Measurements from ENCODE around the gene SH3BGR. TPM values are rescaled to one million over a fixed set of nuclear protein-coding genes. Genes with fewer than 3 reads are reported as not detected.
"Not testable (repeated sequence)": the region's sequence is repeated elsewhere in the genome, so short reads cannot be mapped to it uniquely, and the experiment has no call there.

The SH3BGR gene
- 1.5 TPM for polyA plus RNA-seq (2013, experiment 1 of 2; ENCODE audit: insufficient read length)
- polyA plus RNA-seq (2013, experiment 2 of 2; ENCODE audit: insufficient read length): 3.2 TPM

DNA sequence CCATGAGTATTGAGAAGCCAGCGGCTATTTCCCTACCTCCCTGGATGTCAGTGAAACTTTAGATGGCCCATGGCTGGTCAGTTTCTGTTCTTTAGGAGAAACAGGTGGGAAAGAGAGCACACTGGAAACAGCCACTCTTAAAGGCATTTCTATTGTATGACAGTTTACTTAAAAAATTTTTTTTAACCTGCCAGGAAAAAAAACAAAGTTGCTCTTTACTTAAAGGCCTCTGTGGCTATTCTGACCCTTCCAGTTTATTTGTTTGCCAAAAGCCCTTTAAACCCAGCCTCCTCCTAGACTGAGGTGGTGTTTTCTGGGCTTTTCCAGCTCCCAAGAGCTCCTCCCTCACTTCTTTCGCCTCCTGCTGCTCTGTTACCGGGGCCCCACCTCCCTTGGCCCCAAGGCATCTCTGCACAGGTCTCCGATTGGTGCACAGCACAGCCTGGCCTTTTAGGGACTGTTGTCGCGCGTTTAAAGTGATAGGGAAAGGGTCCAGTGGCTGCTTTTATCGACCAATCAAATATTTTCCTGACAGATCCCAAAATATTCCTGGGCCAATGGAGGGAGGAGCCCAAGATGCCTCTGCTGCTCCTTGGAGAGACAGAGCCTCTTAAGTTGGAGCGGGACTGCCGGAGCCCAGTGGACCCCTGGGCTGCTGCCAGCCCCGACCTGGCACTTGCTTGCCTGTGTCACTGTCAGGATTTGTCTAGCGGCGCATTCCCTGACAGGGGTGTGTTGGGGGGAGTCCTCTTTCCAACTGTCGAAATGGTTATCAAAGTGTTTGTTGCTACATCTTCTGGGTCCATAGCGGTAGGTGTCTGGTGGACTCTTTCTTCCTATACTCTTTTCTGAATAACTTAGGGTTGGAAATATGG is at the start of gene SH3BGR:
SH3BGR (plus strand) TSS at position 639 of the 875 bp plus-strand sequence; CDS start at position 766, 127 bp downstream.
- DNase-seq: no peak

DNA sequence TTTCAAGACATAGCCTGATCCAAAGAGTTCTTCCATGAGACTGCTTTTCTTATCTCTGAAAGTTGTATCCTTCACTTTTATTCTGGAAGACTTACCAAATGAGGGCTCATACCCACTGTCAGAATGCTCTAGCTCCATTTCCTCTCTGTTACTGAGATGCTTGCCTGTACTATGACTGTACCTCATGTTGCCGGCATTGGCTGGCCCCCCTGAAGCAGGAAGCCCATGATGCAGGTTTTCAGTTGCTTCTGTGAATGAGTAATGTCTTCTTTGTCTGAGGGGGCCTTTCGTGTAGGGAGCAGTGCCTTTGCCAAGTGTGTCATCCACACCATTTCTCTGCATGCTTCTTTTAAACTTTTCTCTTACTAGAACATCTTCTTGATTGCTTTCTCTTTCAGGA is 45.7 kb upstream of the SH3BGR start:
- DNase-seq: no peak

DNA sequence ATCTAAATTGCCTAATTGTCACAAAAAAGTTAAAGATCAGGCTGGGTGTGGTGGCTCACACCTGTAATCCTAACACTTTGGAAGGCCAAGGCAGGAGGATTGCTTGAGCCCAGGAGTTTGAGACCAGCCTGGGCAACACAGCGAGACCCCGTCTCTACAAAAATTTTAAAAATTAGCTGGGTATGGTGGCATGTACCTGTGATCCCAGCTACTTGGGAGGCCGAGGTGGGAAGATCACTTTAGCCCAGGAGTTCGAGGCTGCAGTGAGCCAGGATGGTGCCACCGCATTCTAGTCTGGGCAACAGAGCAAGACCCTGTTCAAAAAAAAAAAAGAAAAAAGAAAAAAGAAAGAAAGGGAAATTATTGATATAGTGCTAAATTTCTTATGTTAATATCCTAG is 32.6 kb upstream of the SH3BGR start:
- DNase-seq: not testable (repeated sequence)

- no peak for DNase-seq
Measured at GRCh38 chr21:39422527-39423241, 29.1 kb upstream of the SH3BGR start.

DNA sequence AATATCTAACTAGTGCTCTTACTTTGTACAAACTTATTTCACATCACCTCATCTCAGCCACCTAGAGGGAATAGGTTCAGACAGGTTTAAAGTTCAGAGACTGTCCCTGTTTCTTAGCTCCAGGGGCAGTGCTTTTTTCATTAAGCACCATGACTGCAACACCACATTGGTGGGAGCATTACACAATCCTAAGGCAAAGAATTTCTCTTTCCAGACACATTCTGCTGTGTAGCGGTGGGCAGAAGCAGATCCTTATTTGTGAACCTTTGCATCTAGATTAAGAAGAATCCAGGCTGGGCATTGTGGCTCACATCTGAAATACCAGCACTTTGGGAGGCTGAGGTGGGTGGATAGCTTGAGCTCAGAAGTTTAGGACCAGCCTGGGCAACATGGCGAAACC is 22.3 kb upstream of the SH3BGR start:
- no peak for DNase-seq

- DNase-seq: no peak
Measured at GRCh38 chr21:39430016-39430415, 21.8 kb upstream of the SH3BGR start.

DNA sequence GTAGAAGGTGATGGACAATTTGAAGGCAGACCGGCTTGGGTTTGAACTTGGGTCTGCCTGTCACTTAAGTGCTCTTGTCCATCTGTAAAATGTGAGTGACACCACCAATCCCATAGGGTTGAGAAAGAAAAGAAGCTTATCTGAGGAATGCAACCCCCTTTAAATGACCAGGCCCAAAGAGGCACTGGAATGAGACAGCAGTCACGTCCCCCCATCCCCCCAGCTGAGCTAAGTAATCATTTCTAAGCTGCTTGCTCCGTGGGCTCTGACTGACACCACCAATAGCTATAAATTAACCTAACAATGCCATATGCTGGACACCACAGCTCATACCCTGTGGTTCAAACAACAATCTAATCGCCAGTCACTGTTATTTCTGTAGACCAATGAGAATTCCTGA is 21.3 kb upstream of the SH3BGR start:
- peak; percentile 47 for DNase-seq

GRCh38 chr21:39430954-39431353 is 20.8 kb upstream of the SH3BGR start:
- DNase-seq: no peak

GRCh38 chr21:39434950-39435349 is 16.8 kb upstream of the SH3BGR start:
- no peak for DNase-seq

- DNase-seq: no peak
Measured at GRCh38 chr21:39439232-39439631, 12.5 kb upstream of the SH3BGR start.

DNA sequence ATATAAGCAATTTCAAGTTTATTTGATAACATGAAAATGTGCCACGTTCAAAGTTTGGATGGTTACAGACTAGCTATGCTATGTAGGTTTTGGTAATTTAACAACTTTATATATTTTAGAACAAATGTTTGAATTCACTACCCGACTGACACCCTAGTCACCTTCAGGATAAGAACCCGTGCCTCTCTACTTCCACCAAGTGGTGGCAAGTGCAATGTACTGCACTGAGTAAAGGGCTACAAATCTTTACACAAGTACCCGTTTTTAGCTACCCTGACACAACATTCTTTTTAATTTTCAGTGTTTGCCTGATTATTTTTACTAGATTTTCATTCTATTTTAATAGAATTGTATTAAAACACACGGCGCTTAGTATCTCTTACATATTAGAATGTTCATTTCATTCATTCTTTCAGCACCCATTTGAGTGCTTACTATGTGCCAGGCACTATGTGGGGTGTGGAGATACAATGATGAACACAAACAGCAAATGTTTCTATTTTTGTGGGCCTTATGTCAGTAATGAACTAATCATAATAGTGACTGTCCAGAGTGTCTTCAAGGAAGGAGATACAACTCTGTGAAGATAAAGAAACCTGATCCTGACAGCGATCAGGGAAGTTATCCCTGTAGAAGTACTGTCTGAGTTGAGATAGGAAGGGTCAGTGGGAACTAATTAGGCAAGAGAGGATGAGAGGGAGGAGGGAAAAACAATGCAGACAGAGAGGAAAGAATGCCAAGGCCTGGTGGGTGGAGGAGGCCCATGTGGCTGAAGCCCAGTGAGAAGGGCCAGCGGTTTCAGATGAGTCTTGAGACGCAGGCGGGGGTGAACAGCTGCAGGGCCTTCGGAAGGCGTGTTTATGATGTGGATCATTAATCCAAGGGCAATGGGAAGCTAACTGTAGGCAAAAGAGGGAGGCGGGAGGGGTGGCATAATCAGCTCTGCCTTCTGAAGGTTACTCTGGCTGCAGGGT is 10.0 kb upstream of the SH3BGR start:
- DNase-seq: peak; percentile 53

DNA sequence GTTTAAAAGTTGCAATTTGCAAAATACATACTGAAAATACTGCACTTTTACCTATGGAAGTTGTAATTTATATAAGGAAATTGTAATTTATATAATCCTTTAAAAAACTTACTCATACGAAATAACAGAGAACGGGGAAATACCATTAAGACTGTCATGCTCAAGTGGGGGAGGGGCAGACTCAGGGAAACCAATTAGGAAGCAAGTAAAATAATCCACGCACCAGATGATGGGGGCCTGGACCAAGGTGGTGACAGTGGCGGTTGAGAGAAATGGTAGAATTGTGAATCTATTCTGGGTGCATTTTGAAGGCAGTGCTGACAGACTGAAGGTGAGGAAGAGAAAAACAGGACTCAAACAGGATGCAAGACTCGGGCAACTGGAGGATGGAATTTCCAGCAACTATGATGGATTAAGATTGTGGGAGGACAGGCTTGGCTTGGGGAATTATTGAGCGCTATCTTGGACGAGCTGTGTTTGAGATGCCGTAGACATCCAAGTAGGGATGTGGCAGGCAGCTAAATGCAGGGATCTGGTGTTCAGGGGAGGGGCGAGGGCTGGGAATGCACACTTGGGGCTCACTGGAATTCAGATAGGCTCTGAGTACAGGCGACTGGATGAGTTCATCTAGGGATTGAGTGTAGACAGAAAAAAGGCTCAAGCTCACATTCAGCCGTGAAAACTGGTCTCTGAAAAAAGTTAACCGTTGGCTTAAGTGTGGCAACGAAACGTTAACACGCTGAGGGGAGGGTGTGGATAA is 7.2 kb upstream of the SH3BGR start:
- peak; percentile 79 for DNase-seq

DNA sequence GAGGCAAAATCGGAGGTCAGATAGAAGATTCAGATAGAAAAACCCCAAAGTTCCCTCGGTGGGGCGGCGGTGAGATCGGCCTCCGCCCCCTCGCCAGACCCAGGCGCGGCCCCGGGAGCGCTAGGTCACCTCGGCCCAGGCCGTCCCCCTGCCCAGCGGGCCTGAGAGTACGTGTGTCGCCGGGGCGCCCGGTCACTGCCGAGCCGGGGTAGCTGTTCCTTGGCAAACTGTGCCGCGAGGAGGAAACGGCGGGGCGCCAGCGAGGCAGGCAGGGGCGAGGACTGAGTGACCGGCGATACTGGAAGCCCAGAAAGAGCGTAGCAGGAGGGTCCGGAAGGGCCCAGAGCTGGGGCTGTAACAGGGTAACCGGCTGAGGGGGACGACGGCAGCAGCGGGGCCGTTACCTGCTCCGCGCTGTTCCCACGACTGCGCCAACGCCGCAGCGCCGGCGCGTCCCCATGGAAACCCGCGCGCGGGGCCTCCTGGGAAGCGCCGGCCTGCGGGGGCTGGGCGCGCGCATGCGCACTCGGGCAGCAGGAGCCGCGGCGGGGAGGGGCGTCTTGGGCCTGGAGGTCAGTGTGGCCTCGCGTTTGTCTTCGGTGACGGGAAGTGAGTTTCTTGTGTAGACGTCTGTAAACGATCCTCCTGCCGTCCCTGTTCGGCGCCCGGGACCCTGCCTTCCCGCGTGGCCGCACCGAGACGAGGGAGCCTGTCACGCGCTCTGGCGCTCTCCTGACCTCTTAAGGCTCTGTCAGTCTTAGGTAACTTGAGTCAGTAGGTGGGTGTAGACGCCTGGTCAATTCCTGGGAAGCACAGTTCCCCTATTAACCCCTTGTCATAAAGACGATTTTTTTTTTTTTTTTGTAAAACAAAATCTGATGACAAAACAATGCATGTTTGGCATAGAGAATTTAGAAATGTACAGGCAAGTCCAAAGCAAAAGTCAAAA is 6.2 kb upstream of the SH3BGR start, which contains the start of gene LCA5L:
LCA5L (minus strand) TSS at position 458 of the 949 bp plus-strand sequence. CDS start 17,285 bp downstream, outside the sequence.
- peak; percentile 89 for DNase-seq

GRCh38 chr21:39447264-39447663 is 4.5 kb upstream of the SH3BGR start:
- DNase-seq: no peak

DNA sequence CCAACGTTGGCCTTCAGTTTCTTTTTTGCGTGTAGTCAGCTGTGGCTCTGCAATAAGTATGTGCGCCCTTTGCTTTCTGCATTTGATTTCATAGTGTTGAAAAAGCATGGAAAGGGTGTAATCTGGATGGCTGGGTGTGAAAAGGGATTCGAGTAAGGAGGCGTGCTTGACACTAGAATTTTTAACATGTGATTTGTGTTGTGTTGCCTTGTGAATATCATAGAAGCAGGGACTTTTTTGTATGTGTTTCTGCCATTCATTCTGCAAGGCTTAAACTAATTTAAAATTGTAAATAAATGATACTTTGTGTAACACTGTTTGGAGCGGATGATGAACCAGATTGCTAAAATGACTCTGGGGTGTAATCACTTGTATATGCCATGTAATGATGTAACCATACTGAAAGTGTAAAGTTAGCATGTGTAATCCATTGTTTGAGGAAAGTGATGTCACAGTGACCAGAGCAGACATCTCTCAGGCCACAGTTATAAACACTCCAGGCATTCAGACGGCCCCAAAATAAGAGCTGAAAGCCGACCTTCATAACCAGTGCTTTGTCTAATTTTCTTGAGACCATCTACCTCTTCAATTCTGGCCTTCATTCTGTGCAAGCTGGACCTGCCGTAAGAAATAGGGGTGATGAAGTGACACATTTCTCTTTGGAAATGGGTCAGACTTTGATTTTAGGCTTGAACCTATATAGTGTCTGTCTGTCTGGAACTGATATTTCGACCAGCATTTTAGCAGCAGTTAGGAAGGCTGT is 618 bp downstream of the SH3BGR start:
- peak; percentile 51 for DNase-seq

GRCh38 chr21:39452970-39453342 is 1.2 kb downstream of the SH3BGR start:
- no peak for DNase-seq

DNA sequence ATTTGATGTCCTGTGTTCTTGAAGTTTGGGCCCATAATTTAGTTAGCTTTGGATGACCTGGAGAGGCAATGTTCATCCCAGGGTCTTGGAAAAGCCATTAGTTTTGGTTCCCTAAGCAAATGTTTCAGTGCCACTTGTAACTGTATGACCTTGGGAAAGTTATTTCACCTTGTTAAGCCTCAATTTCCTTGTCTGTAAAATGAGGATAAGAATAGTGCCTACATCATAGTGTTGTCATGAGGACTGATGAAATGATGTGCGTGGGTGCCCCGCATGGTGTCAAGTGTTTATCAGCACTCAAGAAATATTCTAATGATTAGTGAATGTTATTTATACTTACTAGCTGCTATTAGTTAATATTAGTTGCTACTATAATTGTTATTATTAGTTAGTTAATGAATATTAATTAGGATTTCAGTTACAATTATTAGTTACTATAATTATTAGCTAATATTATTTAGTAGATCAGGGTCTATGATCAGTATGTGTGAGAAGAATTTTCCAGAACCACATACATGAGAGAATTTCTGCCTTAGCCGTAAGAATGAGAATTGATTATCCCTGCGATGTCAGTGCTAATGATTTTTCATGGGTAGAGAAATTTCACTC is 1.9 kb downstream of the SH3BGR start:
- DNase-seq: no peak

DNA sequence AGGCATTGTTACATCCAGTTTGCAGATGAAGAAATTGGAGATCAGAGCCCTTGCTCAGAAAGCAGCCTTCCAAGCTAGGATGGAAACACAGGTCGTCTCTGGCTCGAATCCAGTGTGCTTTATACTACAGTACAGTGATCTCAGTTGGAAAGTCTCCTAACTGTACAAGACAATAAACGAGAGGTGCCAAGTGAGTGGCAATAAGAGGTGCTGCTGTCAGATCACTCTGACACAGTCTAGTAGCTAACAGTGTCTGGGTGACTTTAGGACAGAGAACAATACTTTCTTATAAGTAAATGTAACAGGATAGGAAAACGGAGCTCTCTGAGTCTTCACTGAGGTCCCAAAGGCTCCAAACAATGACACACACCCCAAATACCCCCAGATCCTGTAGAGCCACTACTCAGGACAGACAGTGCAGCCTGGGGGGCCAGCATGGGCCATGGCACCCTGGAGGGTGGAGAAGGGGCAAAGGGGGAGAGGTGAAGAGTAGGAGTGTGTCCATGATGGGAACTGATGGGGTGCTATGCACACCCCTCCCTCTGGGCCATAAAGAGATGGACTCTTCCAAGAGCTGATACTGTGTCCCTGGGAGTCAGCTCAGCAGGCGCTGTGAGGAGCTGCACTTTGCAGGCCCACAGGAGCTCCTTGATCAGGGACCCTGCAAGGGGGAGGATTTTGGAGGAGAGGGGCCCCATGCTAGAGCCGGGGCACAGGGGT is 3.3 kb downstream of the SH3BGR start:
- no peak for DNase-seq
